Measurements from ENCODE around the gene C4orf17.

The C4orf17 gene

GRCh38 chr4:99571883-99572282, 61.1 kb downstream of the C4orf17 start:
- DNase-seq, result no peak
- in situ Hi-C loops (cut with HindIII; ENCODE audit: low pct_ligation_motif_present, low sequenced_read_pairs), result no loop called here
- no peak for TF ChIP-seq CTCF (IDR thresholded peaks at IDR 0.05; ENCODE audit: low read depth, low read length, missing control alignments)
- H3K36me3 ChIP-seq (replicated peaks), result no peaks in the 10 kb centered on the region
- H3K27ac ChIP-seq, result no peak overlapping the region
- no peak overlapping the region for H3K4me3 ChIP-seq (ENCODE audit: low read depth, low read length)
- no peaks in the 10 kb centered on the region for H3K27me3 ChIP-seq (replicated peaks)

- H3K27me3 ChIP-seq (replicated peaks), result no peaks in the 10 kb centered on the region
- no peak overlapping the region for H3K4me3 ChIP-seq (ENCODE audit: low read depth, low read length)
- in situ Hi-C loops (cut with HindIII; ENCODE audit: low pct_ligation_motif_present, low sequenced_read_pairs), result no loop called here
- H3K27ac ChIP-seq, result no peak overlapping the region
- TF ChIP-seq CTCF (IDR thresholded peaks at IDR 0.05; ENCODE audit: low read depth, low read length, missing control alignments), result no peak
- H3K36me3 ChIP-seq (replicated peaks), result no peaks in the 10 kb centered on the region
- DNase-seq, result no peak
Observed at GRCh38 chr4:99572527-99573240, 61.9 kb downstream of the C4orf17 start.

- Histone ChIP-seq H3K27me3 (replicated peaks) (no peaks in the 10 kb centered on the region), H3K27ac (no peak overlapping the region), H3K4me3 (ENCODE audit: low read depth, low read length) (no peak overlapping the region), H3K36me3 (replicated peaks) (no peaks in the 10 kb centered on the region)
- in situ Hi-C loops (cut with HindIII; ENCODE audit: low pct_ligation_motif_present, low sequenced_read_pairs), result no loop called here
- DNase-seq, result no peak
- no peak for TF ChIP-seq CTCF (IDR thresholded peaks at IDR 0.05; ENCODE audit: low read depth, low read length, missing control alignments)
Observed at GRCh38 chr4:99573735-99574368, 63.0 kb downstream of the C4orf17 start.

- in situ Hi-C loops (cut with HindIII; ENCODE audit: low pct_ligation_motif_present, low sequenced_read_pairs), result no loop called here
- H3K4me3 ChIP-seq (ENCODE audit: low read depth, low read length), result no peak within 1 kb of the TSS
- no peaks in the 10 kb centered on the region for H3K27me3 ChIP-seq (replicated peaks)
- DNase-seq, result no peak
- H3K36me3 ChIP-seq (replicated peaks), result no peaks in the 10 kb centered on the region
- no peak within 1 kb of the TSS for H3K27ac ChIP-seq
- TF ChIP-seq CTCF (IDR thresholded peaks at IDR 0.05; ENCODE audit: low read depth, low read length, missing control alignments), result no peak
Observed at GRCh38 chr4:99574530-99575324, 63.9 kb downstream of the C4orf17 start, which contains the start of gene MTTP. Gene MTTP (plus strand): TSS chr4:99574824. CDS start chr4:99574910, 86 bp downstream.

- Histone ChIP-seq H3K36me3 (replicated peaks) (no peaks in the 10 kb centered on the region), H3K27me3 (replicated peaks) (no peaks in the 10 kb centered on the region), H3K4me3 (ENCODE audit: low read depth, low read length) (no peak overlapping the region), H3K27ac (no peak overlapping the region)
- in situ Hi-C loops (cut with HindIII; ENCODE audit: low pct_ligation_motif_present, low sequenced_read_pairs), result no loop called here
- no peak for DNase-seq
- no peak for TF ChIP-seq CTCF (IDR thresholded peaks at IDR 0.05; ENCODE audit: low read depth, low read length, missing control alignments)
Observed at GRCh38 chr4:99578714-99579113, 67.9 kb downstream of the C4orf17 start.
